K562 (cell line): ENCODE measurements around the gene PFKP.

ENCODE experiments used
- BHLHE40 ChIP-seq: IDR thresholded peaks from 2 replicates; pipeline ENCODE4 v1.6.1; 2011; ENCODE audit warnings: low read length, improper control_type of control experiment
- E2F1 ChIP-seq: sonication (generic); formaldehyde crosslinking; IDR thresholded peaks from 2 replicates; pipeline ENCODE4 v1.8.1; 2023; ENCODE audit warnings: mild to moderate bottlenecking, missing genetic modification reagents, moderate library complexity
- E2F5 ChIP-seq: sonication (generic); formaldehyde crosslinking; IDR thresholded peaks from 2 replicates; pipeline ENCODE4 v1.8.0; 2022; ENCODE audit warnings: mild to moderate bottlenecking, missing genetic modification reagents
- GABPA ChIP-seq: fragments of 200-800 bp; sonication (Bioruptor generic); conservative IDR thresholded peaks from 2 replicates; pipeline ENCODE4 v1.6.1; 2016; ENCODE audit warnings: low read depth, missing genetic modification characterization, missing compliant biosample characterization
- GABPB2 ChIP-seq: fragments of 250-450 bp; sonication (Bioruptor Pico); conservative IDR thresholded peaks from 2 replicates; pipeline ENCODE4 v1.5.1; 2021; ENCODE audit warnings: mild to moderate bottlenecking
- JUND ChIP-seq, 2 experiments: IDR thresholded peaks; 2 replicates in 1 of 2; 3 replicates in 1 of 2; pipeline ENCODE4 v1.6.1; 2011; ENCODE audit warnings: borderline replicate concordance in 2 of 2, low read depth in 2 of 2, low read length in 2 of 2, improper control_type of control experiment in 1 of 2, missing biosample characterization in 1 of 2, missing genetic modification characterization in 1 of 2, missing genetic modification reagents in 1 of 2
- KDM4B ChIP-seq, 2 experiments: fragments of 450-650 bp in 1 of 2; sonication (generic) in 1 of 2; IDR thresholded peaks; 2 replicates each; pipeline ENCODE4 v1.6.1; 2016 to 2017; ENCODE audit warnings: borderline replicate concordance in 2 of 2, antibody characterized with exemption in 1 of 2, low read depth in 1 of 2, mild to moderate bottlenecking in 1 of 2
- NFIC ChIP-seq: fragments of 450-650 bp; IDR thresholded peaks from 2 replicates; pipeline ENCODE4 v1.6.1; 2017; ENCODE audit warnings: mild to moderate bottlenecking, inconsistent platforms
- RAD51 ChIP-seq: fragments of 450-650 bp; IDR thresholded peaks from 2 replicates; pipeline ENCODE4 v1.7.1; 2016; ENCODE audit warnings: low read depth, mild to moderate bottlenecking, borderline replicate concordance
- ZBTB7A ChIP-seq: IDR thresholded peaks from 2 replicates; pipeline ENCODE4 v1.6.1; 2011; ENCODE audit warnings: low read depth, mild to moderate bottlenecking, low read length, moderate library complexity, borderline replicate concordance; ENCODE audit not compliant: control insufficient read depth
- ZFP91 ChIP-seq: sonication (generic); formaldehyde crosslinking; IDR thresholded peaks from 2 replicates; pipeline ENCODE4 v1.8.0; 2022; ENCODE audit warnings: mild to moderate bottlenecking, missing genetic modification reagents

- TF ChIP-seq ZFP91 (CRISPR knock-in tag) (no peak), GABPA (tag) (no peak), BHLHE40 (no peak), E2F1 (CRISPR knock-in tag) (no peak), NFIC (no peak), KDM4B (IDR thresholded peaks at IDR 0.05; ENCODE audit: borderline replicate concordance in 2 of 2, low read depth in 1 of 2) (no peak), E2F5 (no peak), RAD51 (no peak), ZBTB7A (no peak), GABPB2 (CRISPR knock-in tag) (no peak), JUND (IDR thresholded peaks at IDR 0.05; ENCODE audit: borderline replicate concordance, low read depth, low read length) (no peak), JUND (tag; IDR thresholded peaks at IDR 0.05; ENCODE audit: borderline replicate concordance, low read depth, low read length) (no peak)
Observed at GRCh38 chr10:3033925-3034324, 33.4 kb upstream of the PFKP start.
